Osteoblast (primary cell): ENCODE measurements around the gene KRT35. TPM values are rescaled to one million over a fixed set of nuclear protein-coding genes. Genes with fewer than 3 reads are reported as not detected.

Experiments used
- DNase-seq: peaks from one replicate; pipeline ENCODE4 v3.0.0; 2011; ENCODE audit warnings: low spot score, mixed read lengths; ENCODE audit not compliant: insufficient read length; ENCODE audit errors: missing footprints
- H2AFZ ChIP-seq: 2 replicates; pipeline ENCODE4 v1.6.0; 2011; ENCODE audit warnings: mild to moderate bottlenecking, low read length
- H3K27ac ChIP-seq: 2 replicates; pipeline ENCODE4 v1.5.1; 2011; ENCODE audit warnings: mild to moderate bottlenecking, low read depth, low read length, moderate library complexity
- H3K27me3 ChIP-seq: 2 replicates; pipeline ENCODE4 v1.6.0; 2012; ENCODE audit warnings: mild to moderate bottlenecking, control low read depth, inconsistent platforms, low read length, moderate library complexity; ENCODE audit not compliant: insufficient read depth
- H3K36me3 ChIP-seq: 2 replicates; pipeline ENCODE4 v1.5.1; 2011; ENCODE audit warnings: mild to moderate bottlenecking, low read length, control low read depth, moderate library complexity; ENCODE audit not compliant: insufficient read depth
- H3K4me1 ChIP-seq: 2 replicates; pipeline ENCODE4 v1.5.1; 2011; ENCODE audit warnings: mild to moderate bottlenecking, low read length, control low read depth, moderate library complexity; ENCODE audit not compliant: insufficient read depth
- H3K4me2 ChIP-seq: 2 replicates; pipeline ENCODE4 v1.6.0; 2011; ENCODE audit warnings: mild to moderate bottlenecking, low read length; ENCODE audit not compliant: insufficient read depth
- H3K4me3 ChIP-seq: fragments of 200-600 bp; sonication (generic); 3 replicates; pipeline ENCODE4 v1.5.1; 2012; ENCODE audit warnings: mild to moderate bottlenecking, low read length, inconsistent platforms; ENCODE audit not compliant: insufficient read depth
- H3K79me2 ChIP-seq: 2 replicates; pipeline ENCODE4 v1.6.0; 2012; ENCODE audit warnings: mild to moderate bottlenecking, low read length, control low read depth, inconsistent platforms; ENCODE audit not compliant: insufficient read depth
- H3K9me3 ChIP-seq: 2 replicates; pipeline ENCODE4 v1.5.1; 2011; ENCODE audit warnings: low read depth, low read length, control low read depth
- H4K20me1 ChIP-seq: 2 replicates; pipeline ENCODE4 v1.6.0; 2012; ENCODE audit warnings: mild to moderate bottlenecking, low read length, control low read depth; ENCODE audit not compliant: insufficient read depth
- total RNA-seq: library from RNA; depleted of rRNA; stranded (reverse); fragments of >200 nt; gene quantifications from 2 replicates; pipeline ENCODE4 v1.2.3, GENCODE V29; 2012
- TF ChIP-seq, protein P1 (sequence below): IDR thresholded peaks from 2 replicates; pipeline ENCODE4 v1.5.1; 2011; ENCODE audit warnings: mild to moderate bottlenecking, low read depth, low read length, moderate library complexity; ENCODE audit errors: extremely low read depth

The KRT35 gene
- total RNA-seq, 1 donor: not detected

DNA sequence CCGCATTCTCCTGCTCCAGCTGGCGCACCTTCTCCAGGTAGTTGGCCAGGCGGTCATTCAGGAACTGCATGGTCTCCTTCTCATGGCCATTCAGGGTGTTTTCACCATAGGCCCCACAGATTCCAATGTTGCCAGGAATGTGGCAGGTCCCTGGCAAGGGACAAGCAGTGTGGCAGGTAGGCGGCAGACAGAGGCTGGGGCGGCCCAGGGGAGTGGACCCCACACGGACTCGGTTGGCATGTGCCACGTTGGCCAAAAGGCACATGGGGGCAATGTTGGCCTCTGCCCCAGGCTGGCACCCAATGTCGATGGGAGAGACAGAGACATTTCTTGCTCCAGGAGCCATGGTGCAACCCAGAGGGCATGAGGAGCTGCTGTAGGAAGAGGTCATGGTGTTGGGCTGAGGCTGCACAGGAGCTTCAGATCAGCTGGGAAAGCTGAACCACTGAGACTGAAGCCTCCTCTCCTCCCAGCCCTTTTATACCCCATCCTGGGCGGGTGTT, 40.4 kb downstream of the KRT35 start, which contains the start of gene KRT38:
TSS of gene KRT38 (minus strand) at position 453 of the 503 bp plus-strand sequence. CDS start at position 391, 62 bp downstream.
- Histone ChIP-seq H3K27ac (no peak within 1 kb of the TSS), H3K79me2 (no peaks in the 10 kb centered on the region), H3K4me1 (peaks cover 15% of the 10 kb centered on the region), H3K36me3 (no peaks in the 10 kb centered on the region), H3K9me3 (no peaks in the 10 kb centered on the region), H2AFZ (no peak within 1 kb of the TSS), H3K4me3 (no peak within 1 kb of the TSS), H3K27me3 (no peaks in the 10 kb centered on the region), H3K4me2 (no peak within 1 kb of the TSS), H4K20me1 (no peaks in the 10 kb centered on the region)
- DNase-seq: no peak
- TF ChIP-seq, protein P1, sequence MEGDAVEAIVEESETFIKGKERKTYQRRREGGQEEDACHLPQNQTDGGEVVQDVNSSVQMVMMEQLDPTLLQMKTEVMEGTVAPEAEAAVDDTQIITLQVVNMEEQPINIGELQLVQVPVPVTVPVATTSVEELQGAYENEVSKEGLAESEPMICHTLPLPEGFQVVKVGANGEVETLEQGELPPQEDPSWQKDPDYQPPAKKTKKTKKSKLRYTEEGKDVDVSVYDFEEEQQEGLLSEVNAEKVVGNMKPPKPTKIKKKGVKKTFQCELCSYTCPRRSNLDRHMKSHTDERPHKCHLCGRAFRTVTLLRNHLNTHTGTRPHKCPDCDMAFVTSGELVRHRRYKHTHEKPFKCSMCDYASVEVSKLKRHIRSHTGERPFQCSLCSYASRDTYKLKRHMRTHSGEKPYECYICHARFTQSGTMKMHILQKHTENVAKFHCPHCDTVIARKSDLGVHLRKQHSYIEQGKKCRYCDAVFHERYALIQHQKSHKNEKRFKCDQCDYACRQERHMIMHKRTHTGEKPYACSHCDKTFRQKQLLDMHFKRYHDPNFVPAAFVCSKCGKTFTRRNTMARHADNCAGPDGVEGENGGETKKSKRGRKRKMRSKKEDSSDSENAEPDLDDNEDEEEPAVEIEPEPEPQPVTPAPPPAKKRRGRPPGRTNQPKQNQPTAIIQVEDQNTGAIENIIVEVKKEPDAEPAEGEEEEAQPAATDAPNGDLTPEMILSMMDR: no peak

DNA sequence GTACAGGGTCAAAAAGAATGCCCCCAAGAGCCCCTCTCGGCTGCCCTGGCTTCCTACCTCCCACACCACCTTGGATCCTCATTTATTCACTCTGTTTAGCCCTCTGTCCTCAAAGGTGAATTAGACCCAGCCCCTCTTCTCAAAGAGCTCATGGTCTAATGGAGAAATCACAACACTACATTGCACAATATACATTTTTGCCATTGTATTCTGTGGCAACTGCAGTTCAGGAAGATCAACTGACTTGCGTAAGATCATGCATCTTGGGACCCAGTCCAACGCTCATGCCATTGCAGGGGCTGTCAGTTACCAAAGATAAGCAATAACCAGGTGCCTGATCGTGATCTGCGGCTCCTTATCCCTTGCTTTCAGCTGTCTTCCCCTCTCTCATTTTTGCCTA, 41.6 kb downstream of the KRT35 start:
- Histone ChIP-seq H3K27ac (no peak overlapping the region), H3K4me1 (peaks cover 14% of the 10 kb centered on the region), H2AFZ (no peak overlapping the region), H3K36me3 (no peaks in the 10 kb centered on the region), H3K9me3 (no peaks in the 10 kb centered on the region), H3K4me2 (no peak overlapping the region), H4K20me1 (no peaks in the 10 kb centered on the region), H3K27me3 (no peaks in the 10 kb centered on the region), H3K4me3 (no peak overlapping the region), H3K79me2 (no peaks in the 10 kb centered on the region)
- TF ChIP-seq, protein P1: no peak
- no peak for DNase-seq

DNA sequence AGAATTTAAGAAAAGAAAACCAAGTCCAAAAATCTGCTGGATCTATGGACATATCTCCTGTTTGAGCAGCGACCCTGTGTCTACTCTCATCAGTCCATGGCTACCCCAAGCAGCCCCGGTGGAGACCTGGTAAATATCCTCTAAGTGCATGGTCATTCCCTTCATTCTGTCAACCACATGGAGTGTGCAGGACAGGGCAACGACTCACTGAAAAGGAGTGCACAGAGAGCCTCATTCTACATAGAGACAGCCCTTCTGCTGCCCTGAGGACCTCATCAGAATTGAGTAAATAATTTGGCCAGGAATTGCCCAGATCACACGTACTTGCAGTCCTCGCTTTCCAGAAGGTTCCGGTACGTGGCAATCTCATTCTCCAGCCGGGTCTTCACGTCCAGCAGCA, 43.2 kb downstream of the KRT35 start:
- no peaks in the 10 kb centered on the region for H4K20me1 ChIP-seq
- no peak overlapping the region for H3K4me2 ChIP-seq
- no peaks in the 10 kb centered on the region for H3K9me3 ChIP-seq
- H3K4me1 ChIP-seq: peaks cover 5% of the 10 kb centered on the region
- no peak overlapping the region for H2AFZ ChIP-seq
- H3K27me3 ChIP-seq: no peaks in the 10 kb centered on the region
- H3K36me3 ChIP-seq: no peaks in the 10 kb centered on the region
- TF ChIP-seq, protein P1: no peak
- H3K4me3 ChIP-seq: no peak overlapping the region
- no peak overlapping the region for H3K27ac ChIP-seq
- no peak for DNase-seq
- no peaks in the 10 kb centered on the region for H3K79me2 ChIP-seq

DNA sequence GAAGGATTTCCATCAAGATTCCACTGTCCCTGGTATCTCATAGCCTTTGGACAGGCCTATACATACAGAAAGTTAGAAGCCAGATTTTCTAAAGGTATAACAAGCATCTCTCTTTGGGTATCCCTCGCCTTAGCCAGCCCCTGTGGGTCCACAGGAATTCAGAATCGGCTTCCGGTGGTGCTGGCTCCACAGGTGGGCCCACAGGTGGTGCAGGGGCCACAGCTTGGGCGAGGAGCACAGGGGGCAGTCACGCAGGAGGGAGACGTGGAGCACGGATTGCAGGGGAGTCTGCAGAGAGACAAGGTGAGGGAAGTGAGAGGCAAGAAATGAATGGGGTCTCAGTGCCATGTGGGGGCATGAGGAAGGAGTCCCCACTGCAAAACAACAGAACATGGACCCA, 43.7 kb downstream of the KRT35 start:
- Histone ChIP-seq H3K27ac (no peak overlapping the region), H3K4me1 (no peaks in the 10 kb centered on the region), H3K9me3 (no peaks in the 10 kb centered on the region), H2AFZ (no peak overlapping the region), H3K4me2 (no peak overlapping the region), H3K79me2 (no peaks in the 10 kb centered on the region), H3K36me3 (no peaks in the 10 kb centered on the region), H3K4me3 (no peak overlapping the region), H4K20me1 (no peaks in the 10 kb centered on the region), H3K27me3 (no peaks in the 10 kb centered on the region)
- no peak for DNase-seq
- TF ChIP-seq, protein P1: no peak
